GM21737 (cell line): ENCODE data around the gene SNX30.

ENCODE experiments used
- ATAC-seq: cut with Tn5 transposase; IDR thresholded peaks from one replicate; pipeline ENCODE4 v1.9.1; 2021; ENCODE audit warnings: mild to moderate bottlenecking, moderate library complexity; ENCODE audit not compliant: unreplicated experiment

The SNX30 gene

DNA sequence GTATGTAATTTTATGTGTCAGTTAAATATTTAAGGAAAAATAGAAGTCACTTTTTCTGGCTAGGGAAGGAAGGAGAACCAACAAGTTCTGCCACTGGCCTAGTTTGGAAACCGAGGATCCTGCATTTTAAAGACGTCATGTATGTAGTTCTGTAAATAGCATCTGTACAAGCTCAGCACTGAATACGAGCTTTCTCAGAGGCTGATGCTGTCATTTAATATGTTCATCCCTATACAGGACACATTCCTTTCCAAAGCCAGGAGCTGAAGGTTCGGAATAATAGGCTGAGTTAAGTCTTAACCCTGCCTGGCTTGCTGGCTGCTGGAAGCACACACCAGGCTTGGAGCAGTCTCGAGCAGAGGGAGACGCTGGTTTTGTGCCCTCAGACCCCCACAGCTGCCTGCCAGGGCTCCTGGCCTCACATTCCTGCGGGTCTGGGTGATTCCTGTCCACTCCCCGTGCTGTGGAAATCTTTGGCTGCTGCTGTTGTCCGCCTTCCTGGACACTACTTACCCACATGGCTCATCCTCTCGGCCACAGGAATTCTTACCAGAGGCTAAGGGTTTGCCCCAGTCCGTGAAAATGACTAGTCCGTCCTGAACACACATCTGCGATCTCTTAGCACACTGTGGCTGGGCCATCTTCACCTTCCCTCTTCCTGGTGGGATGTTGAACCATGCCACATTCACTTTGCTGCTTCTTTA, 103.5 kb downstream of the SNX30 start:
- no peak for ATAC-seq

- no peak for ATAC-seq
Measured at GRCh38 chr9:112854657-112855056, 104.1 kb downstream of the SNX30 start.

DNA sequence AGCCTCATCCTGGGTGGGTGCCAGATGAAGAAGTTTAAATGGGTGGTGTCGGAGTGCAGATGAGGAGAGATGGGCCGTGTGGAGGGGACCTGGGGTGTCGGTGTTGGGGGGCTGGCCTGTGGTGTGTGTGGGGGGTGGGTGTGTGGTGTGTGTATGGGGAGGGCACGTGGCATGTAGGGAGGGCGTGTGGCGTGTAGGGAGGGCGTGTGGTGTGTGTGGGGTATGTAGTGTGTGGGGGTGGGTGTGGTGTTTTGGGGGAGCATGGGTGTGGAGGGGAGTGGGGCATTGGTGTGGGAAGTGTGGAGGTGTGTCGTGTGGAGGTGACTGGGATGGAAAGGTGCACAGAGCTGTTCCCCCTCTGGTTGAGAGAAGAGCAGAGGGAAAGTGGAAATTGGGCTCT, 105.6 kb downstream of the SNX30 start:
- no peak for ATAC-seq

- ATAC-seq, result no peak
Measured at GRCh38 chr9:112856843-112857242, 106.3 kb downstream of the SNX30 start.

DNA sequence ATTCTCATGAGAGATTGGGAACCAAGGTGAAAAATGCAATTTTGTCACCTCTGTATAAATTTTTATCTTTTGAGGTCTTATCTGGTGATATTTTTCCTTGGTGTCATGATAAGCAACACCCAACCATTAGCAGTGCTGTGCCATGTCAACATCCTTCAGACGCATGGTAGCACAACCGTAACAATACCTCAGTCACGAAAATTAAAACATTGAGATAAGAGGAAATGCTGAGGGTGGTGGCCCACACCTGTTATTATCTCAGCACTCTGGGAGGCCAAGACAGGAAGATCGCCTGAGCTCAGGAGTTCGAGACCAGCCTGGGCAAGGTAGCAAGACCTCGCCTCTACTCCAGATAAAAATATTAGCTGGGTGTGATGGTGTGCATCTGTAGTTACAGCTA, 107.4 kb downstream of the SNX30 start:
- ATAC-seq, result no peak

DNA sequence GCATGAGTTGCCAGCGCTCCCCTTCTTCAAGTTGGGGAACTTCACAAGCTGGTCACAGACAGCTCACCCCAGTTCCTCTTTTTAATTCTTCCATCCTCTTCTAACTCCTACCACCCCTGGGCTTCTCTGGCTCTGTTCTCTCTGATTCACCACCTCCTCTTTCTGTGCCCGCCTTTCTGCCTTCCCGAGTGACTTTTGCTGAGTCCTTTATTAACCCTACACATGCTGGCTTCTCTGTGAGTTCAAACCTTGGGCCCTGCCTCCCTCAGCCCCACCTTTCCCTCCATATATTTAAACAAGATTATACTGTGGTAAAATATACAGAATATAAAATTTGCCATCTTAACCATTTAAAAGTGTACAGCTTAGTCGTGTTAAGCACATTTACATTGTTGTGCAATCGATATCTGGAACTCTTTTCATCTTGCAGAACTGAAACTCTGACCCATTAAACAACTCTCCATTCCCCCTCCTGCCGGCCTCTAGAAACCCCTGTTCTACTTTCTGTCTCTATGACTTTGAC, 108.1 kb downstream of the SNX30 start:
- ATAC-seq, result peak; percentile 52

- ATAC-seq, result no peak
Measured at GRCh38 chr9:112860451-112860850, 109.9 kb downstream of the SNX30 start.

DNA sequence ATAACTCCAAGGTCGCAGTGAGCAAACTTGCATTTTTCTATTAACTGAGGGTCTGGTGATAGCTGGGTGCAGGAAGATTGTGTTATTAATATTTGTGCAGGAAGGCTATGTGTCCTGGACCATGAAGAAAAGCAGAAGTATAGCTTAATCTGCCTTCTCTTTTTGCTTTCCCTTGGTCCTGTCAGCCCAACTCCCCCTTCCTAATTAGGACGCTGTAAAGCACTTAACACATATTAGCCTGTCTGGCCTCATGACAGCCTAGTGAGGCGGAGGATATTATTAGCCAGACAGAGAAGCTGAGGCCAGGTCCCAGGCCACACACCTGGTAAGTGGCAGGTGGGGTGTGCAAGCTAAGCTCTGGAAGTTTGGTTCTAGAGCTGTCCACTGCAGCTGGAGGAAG, 110.6 kb downstream of the SNX30 start:
- ATAC-seq, result no peak

GRCh38 chr9:112861638-112862555, 111.3 kb downstream of the SNX30 start:
- no peak for ATAC-seq

DNA sequence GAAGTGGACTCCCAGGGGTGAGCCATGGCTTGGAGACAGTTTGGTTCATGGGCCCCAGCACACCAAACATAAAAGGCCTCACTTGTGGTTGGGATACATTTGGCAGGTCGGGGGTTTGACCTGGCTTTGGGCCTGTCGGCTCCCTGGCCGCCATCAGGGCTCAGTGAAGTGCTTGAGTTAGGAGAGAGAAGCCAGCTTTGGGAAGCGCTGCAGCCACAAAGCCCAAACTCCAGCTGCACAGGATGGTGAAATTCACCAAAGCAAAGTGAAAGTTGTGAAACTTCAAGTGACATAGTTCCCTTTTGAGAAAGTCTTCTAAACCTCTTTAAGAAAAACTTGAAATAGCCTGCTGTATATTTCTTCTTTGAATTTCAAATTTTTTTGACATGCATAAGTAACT, 112.7 kb downstream of the SNX30 start:
- ATAC-seq, result no peak

DNA sequence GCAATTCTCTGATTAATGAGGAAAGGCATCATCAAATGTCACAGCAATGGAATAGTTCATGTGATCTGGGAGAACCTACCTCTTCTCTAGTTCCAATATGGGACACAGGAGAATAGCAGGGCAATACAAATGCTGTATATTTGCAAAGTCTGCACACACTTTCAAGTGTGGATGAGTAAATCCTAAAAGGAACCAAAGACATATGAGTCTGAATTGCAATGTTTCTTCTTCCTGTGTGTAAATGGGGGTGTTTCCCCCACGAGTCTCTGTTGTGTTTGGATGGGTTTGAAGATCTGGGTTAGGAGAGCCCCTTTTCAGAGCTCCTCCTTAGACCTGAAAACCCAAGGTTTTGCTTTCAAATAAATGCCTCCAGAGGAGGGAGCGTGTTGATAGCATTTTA, 113.2 kb downstream of the SNX30 start:
- ATAC-seq, result no peak

GRCh38 chr9:112864403-112864802, 113.8 kb downstream of the SNX30 start:
- ATAC-seq, result no peak

- ATAC-seq, result no peak
Measured at GRCh38 chr9:112864982-112865381, 114.4 kb downstream of the SNX30 start.

DNA sequence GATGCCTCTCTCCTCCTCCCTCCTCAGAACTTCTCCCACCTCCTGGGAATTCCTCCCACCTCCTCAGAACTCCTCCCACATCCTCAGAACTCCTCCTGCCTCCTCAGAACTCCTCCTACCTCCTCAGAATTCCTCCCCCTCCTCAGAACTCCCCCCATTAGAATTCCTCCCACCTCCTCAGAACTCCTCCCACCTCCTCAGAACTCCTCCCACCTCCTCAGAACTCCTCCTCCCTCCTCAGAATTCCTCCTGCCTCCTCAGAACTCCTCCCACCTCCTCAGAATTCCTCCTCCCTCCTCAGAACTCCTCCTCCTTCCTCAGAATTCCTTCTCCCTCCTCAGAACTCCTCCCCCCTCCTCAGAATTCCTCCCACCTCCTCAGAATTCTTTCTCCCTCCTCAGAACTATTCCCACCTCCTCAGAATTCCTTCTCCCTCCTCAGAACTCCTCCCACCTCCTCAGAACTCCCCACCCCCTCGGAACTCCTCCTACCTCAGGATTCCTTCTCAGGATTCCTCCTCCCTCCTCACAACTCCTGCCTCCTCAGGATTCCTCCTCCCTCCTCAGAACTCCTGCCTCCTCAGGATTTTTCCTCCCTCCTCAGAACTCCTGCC, 116.2 kb downstream of the SNX30 start:
- no peak for ATAC-seq

- ATAC-seq, result no peak
Measured at GRCh38 chr9:112867275-112867991, 116.9 kb downstream of the SNX30 start.

GRCh38 chr9:112868461-112868860, 117.9 kb downstream of the SNX30 start:
- no peak for ATAC-seq

GRCh38 chr9:112869041-112869529, 118.5 kb downstream of the SNX30 start:
- no peak for ATAC-seq

GRCh38 chr9:112869917-112870316, 119.4 kb downstream of the SNX30 start:
- no peak for ATAC-seq

GRCh38 chr9:112870556-112870955, 120.0 kb downstream of the SNX30 start:
- ATAC-seq, result no peak

- no peak for ATAC-seq
Measured at GRCh38 chr9:112872019-112872418, 121.5 kb downstream of the SNX30 start.
